ENCODE measurements around the gene NEGR1.

DNA sequence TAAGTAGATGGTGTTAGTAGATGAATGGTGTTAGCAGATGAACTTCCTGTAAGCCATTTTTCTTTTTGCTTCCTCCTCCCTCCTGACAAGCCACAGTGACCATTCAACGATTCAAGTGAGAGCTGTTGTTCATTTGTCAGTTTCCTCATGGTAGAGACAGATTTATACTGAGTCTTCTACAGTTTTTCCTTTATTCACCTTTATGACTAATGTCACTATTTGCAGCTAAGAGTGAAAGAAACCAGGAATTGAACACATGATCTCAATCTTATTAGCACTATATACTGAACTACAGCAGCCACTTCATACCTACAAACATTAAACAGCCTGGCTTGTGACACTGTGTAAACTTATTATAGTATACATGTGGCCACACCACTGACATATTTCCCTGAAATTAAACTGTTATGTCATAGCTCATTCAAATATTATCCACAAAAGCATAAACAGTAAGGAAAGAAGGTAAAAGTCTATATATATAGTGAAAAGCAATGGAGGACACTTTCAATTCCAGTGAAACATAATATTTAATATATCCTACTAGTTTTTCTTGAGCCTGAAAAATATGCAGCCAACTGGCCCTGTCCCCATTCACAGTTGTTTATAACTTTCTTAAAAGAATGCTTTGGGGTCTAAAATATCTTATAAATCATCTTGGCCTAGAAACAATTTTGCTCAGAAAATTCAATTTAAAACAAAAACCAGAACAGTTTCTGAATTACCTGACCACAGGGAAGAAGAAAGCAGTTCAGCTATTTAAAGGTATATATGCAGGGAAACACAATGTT lies 634.6 kb downstream of the NEGR1 start:
- TF ChIP-seq, protein P1, sequence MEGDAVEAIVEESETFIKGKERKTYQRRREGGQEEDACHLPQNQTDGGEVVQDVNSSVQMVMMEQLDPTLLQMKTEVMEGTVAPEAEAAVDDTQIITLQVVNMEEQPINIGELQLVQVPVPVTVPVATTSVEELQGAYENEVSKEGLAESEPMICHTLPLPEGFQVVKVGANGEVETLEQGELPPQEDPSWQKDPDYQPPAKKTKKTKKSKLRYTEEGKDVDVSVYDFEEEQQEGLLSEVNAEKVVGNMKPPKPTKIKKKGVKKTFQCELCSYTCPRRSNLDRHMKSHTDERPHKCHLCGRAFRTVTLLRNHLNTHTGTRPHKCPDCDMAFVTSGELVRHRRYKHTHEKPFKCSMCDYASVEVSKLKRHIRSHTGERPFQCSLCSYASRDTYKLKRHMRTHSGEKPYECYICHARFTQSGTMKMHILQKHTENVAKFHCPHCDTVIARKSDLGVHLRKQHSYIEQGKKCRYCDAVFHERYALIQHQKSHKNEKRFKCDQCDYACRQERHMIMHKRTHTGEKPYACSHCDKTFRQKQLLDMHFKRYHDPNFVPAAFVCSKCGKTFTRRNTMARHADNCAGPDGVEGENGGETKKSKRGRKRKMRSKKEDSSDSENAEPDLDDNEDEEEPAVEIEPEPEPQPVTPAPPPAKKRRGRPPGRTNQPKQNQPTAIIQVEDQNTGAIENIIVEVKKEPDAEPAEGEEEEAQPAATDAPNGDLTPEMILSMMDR (IDR thresholded peaks at IDR 0.05): no peak
- TF ChIP-seq POLR2A (IDR thresholded peaks at IDR 0.05): no peak

All from thyroid gland (tissue), 4 donors.